HG03060 (cell line): ENCODE measurements around the gene USP7.
"Not testable (repeated sequence)": the region's sequence is repeated elsewhere in the genome, so short reads cannot be mapped to it uniquely, and the experiment has no call there.

Source experiments
- ATAC-seq: cut with Tn5 transposase; IDR thresholded peaks from one replicate; pipeline ENCODE4 v1.9.1; 2021; ENCODE audit warnings: low read depth, moderate number of reproducible peaks; ENCODE audit not compliant: unreplicated experiment

USP7 gene

DNA sequence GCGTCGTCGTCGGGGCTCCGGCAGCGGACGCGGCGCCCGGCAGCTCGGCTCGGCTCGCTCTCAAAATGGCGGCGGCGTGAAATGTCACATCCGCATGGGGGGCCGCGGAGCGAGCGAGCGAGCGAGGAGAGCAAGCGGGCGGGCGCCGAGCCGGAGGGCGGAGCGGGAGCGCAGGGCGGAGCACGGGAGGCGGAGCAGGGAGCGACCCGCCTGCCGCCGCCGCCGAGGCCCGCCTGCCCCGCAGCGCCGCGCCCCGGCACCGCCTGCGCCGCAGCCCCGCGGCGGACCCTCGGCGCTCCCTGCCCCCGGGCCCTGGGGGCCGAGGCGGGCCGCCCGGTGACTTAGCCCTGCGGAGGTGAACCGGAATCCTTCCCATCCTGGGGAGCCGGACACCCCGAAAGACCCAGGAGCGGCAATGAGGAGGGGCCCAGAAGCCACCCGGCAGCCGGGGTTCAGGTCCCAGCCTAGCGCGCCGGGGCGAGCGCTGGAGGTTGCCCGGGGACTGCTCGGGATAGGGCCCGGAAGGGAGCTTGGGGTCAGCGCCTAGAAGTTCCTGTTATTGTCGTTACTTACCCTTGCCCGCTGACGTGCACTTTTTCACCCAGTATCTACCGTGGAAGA lies at the start of gene USP7:
USP7 (minus strand) TSS at position 86 of the 621 bp plus-strand sequence. CDS start 621 bp downstream, outside the sequence.
- ATAC-seq, result peak; percentile 44

DNA sequence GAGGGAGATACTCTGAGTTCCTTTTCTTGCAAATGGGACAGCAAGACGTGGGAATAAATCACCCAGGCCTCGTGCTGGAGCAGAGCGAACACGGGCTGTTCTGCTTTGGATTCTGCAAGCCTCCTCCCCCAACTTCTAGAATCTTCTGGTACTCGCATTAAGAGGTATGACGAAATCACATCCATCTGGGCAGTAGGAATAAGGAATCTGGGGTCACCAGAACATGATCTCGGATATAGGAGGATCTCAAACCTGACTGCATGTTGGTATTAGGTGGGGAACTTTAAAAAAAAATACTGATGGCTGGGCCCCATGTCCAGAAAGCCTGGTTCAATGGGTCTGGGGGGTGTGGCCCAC lies 49.8 kb upstream of the USP7 start:
- no peak for ATAC-seq

DNA sequence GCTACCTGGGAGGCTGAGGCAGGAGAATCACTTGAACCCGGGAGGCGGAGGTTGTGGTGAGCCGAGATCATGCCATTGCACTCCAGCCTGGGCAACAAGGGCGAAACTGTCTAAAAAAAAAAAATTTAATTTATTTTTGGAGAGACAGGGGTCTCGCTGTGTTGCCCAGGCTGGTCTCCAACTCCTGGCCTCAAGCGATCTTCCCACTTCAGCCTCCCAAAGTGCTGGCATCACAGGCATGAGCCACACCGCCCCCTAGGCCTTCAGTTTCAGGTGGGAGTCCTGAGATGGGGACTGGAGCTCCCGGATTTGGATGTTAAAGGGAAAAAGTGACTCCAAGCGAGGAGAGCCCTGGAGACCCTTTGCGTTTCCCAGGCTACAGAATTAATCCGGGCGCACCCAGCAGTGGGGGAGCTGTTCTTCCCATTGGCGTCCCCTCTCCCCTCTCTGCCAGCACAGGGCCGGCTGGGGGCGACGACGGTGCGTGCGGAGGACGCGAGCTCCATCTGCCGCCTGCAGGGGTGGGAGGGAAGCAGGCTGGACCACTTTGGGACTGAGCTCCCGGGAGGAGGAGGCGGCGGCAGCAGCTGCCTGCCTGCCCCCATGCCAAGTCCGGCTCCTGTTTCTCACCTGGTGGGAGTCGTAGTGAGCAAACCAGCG lies 49.3 kb upstream of the USP7 start:
- ATAC-seq, result no peak

DNA sequence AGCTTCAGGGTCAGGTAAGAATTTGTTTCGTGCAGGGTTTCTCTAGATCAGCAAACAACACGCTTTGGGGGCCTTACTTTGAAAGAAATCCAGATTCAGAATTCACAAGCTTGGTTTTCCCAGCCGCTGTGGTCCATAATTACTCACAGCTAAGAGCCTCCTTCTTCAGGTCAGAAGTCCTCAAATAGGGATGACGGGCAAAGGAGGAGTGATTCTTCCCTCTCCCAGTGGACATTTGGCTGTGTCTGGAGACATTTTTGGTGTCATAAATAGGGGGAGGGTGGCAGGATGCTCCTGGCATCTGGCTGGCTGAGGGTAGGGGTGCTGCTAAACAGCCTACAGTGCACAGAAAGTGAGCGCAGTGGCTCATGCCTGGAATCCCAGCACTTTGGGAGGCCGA lies 48.6 kb upstream of the USP7 start:
- no peak for ATAC-seq

DNA sequence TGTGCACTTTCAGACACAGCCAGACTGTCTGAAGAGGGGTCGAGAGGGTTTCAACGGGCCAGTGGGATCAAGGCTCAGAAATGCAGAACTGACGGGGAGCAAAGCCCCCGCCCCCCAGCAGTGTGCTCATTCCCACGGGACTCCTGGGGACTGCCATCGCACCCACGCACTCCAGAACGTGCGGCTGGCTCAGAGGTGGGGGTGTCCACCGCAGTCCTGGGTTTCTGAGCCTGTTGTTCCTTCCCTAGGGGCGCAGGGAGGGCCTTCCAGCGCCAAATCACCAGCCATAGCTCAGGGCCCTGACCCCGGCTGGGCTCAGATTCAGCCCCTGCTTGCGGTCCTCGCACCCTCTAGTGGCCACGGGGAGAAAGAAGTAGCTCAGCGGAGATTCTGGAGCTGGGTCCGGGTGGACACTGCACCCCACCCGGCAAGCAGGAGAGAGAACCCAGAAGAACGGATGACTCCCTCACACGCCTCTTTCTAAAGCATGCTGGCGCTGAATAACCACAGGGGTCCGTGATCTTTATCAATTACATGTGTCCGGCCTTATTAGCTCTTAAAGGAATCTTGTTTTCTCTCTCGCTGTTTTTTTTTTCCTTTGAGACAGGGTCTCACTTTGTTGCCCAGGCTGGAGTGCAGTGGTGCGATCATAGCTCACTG lies 45.0 kb upstream of the USP7 start:
- ATAC-seq, result no peak

DNA sequence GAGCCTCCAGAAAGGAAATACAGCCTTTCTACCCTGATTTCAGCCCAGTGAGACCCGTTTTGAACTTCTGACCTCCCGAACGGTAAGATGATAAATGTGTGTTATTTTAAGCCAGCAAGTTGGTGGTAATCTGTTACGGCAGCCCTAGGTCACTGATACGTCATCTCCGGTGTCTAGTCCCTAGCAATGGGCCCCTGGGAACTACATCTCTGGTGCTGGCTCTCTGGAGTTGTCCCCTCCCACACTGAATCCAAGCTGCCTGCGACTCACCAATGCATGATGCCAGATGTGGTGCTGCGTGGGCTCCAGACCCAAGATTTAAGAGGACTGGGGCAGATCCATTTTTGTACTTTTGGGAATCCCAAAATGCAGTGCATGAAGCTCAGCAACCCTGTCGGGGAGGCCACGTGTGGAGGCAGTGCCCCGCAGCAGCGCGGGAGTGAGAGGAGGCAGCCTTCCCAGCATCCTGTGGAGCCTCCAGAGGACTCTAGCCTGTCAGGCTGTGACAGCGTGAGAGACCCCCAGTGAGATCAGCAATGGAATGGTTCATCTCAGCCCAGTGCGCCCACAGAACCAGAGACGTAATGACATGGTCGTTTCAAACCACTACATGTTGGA lies 43.6 kb upstream of the USP7 start:
- no peak for ATAC-seq

DNA sequence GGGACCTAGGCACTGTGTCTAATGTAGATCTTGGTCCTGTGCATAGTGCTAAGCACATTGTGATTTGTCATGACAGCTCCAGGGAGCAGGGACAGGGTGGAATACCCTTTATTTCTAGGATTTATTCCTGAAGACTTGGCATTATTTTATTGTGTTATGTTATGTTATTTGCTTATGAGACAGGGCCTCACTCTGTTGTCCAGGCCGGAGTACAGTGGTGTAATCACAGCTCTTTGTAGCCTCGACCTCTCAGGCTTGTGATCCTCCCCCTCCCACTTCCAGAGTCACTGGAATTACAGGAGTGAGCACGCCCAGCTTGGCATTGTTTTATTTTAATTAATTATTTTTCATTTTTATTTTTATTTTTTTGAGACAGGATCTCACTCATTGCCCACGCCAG lies 40.5 kb upstream of the USP7 start:
- no peak for ATAC-seq

DNA sequence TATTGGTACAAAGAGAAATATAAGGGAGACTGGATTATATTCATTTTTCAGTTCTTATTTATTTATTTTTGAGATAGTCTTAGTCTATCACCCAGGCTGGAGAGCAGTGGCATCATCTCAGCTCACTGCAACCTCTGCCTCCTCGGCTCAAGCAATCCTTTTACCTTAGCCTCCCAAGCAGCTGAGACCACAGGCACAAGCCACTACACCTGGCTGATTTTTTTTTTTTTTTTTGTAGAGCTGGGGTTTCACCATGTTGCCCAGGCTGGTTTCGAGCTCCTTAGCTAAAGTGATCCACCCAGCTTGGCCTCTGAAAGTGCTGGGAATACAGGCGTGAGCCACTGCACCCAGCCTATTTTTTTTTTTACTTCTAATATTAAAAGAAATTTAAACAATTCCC lies 40.1 kb upstream of the USP7 start:
- ATAC-seq, result no peak

DNA sequence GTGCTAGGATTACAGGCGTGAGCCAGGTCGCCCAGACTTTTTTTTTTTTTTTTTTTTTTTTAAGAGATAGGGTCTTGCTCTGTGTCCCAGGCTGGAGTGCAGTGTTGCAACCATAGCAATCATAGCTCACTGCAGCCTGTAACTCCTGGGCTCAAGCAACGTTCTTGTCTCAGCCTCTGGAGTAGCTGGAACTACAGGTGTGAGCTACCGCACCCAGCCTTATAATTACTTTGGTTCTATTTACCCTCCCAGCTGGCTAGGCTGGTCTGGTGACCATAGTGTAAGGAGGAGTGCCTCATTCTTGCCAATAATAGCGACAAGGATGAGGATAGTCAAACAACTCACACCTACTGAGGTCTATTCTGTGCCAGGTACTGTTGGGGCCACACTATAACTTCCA lies 39.6 kb upstream of the USP7 start:
- ATAC-seq, result no peak

DNA sequence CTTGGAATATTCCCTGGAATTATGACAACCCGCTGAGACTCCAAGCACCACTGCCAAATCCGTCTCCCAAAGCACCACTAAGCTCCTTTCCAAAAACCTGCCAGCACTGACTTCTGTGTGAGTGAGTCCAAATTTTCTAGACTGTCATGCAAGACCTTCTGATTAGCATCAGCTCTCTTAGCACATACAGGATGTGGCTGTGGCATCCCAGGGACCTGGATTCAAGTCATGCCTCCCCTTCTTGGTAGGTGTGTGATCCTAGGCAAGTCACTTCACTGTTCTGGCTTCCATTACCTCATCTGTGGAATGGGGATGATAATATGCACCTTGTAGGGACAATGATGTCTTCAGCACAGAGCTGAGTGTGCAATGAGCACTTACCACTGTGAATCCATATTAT lies 38.3 kb upstream of the USP7 start:
- ATAC-seq, result no peak

DNA sequence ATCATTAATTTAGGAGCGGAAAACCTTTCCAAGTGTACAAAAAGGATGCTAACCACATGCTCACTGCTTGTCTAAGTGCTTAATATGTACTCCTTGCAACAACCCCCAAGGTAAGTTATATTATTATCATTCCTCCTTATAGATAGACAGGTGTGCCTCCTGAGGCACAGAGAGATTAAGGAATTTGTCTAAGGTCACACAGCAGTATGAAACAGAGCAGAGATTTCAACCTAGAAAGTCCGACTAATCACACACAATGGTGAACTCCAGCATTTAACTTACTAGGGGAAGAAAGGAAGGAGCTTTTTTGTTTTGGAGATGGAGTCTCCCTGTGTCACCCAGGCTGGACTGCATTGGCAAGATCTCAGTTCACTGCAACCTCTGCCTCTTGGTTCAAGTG lies 37.0 kb upstream of the USP7 start:
- no peak for ATAC-seq

DNA sequence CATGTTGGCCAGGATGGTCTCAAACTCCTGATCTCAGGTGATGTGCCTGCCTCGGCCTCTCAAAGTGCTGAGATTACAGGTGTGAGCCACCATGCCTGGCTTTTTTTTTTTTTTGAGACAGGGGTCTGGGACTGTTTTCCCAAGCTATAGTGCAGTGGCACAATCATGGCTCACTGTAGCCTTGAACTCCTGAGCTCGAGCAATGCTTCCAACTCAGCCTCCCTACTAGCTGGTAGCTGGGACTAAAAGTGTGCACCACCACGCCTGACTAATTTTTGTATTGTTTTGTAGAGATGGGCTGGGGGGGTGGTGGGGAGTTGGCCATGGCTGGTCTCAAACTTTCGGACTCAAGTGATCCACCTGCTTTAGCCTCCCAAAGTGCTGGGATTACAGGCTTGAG lies 36.1 kb upstream of the USP7 start:
- ATAC-seq, result no peak

DNA sequence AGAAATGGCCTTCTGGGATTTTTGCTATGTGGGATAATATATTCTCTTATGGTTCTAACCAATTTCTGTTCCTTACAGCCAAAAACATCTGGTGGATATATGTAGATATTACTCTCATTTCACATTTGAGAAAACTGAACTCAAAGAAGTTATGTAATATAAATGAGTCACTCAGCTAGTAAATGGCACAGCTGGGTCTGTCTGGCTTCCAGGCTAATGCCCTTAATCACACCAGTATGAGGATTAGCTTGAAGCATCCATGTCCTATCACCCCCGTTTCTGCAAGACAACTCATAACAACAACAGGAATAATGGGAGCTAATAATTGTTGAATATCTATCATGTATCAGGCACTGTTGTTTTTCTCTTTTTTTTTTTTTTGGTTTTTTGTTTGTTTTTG lies 34.4 kb upstream of the USP7 start:
- ATAC-seq, result no peak

DNA sequence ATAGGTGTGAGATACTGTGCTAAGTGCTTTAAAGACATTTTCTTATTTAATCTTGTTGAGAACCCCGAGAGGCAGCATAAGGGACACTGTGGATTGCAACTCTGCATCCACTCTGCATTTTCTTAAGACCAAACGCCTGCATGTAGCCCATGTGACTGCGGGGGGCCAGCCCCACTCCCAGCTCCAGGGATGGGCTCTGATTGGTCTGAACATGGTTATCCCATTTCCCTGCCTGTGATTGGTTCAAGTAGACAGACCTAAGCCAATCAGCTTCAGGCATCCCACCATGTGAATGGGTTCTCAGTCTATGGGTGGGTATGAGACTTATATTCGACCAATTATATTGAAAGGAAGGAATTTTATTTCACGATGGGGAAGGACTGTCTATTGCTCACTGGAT lies 33.2 kb upstream of the USP7 start:
- ATAC-seq, result no peak

DNA sequence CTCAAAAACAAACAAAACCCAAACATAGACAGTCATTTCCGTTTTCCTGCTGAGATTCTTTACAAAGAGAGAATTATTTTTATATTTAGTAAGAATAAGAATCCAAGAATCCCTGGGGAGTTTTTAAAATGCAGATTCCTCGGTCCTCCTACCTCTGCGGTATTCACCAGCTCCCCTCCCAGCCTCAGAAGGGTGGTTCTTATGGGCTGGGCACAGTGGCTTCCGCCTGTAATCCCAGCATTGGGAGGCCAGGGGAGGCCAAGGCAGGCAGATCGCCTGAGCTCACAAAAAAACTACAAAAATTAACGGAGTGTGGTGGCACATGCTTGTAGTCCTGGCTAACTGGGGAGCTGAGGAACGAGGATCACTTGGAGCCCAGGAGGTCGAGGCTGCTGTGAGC lies 26.7 kb upstream of the USP7 start:
- ATAC-seq, result no peak

DNA sequence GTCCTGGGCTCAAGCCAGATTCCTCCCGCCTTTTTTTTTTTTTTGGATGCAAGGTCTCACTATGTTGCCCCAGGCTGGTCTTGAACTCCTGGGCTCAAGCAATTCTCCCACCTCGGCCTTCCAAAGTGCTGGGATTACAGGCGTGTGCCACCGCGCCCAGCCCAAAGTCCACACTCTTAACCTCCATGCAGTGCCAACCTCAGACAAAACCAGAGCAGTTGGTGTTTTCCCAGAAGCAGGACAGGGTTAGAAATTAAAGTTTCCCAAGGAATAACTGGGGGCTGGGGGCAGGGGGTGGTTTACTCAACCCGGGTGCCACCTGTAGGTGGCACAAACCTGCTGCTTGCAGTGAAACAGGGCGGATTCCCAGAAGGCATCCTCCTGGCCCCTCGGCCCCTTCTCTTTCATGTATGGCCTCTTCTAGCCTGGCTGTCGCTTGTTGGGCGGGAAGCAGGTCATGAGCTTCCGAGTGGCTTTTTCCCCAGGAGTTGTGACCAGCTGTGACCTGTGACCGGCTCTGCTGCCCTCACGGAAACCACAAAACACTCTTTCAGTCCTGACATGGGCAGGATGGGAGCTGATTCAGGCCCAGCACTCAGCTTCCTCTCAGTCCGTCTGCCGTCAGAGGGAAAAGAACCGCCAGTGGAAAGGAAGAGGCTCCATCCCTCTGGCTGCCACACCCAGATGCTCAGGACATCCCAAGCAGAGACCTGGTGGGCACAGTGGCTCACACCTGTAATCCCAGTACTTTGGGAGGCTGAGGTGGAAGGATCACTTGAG lies 25.6 kb upstream of the USP7 start:
- no peak for ATAC-seq

DNA sequence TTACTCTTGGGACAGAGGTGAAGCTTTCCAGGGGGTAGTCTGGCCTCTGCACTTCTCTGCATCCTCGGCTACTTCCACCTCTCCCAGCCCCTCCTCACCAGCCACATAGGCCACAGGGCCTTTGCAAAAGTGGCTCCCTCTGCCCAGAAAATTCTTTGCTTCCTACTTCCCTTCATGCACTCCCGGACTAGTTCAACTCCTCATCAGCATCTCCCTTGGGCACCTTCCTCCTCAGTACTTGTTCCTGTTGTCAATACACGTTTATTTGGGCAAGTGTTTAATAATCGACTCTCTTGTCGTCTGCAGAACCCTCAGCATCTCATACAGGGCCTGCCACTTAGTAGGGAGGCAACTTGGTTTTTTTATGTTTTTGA lies 23.1 kb upstream of the USP7 start:
- ATAC-seq, result no peak

DNA sequence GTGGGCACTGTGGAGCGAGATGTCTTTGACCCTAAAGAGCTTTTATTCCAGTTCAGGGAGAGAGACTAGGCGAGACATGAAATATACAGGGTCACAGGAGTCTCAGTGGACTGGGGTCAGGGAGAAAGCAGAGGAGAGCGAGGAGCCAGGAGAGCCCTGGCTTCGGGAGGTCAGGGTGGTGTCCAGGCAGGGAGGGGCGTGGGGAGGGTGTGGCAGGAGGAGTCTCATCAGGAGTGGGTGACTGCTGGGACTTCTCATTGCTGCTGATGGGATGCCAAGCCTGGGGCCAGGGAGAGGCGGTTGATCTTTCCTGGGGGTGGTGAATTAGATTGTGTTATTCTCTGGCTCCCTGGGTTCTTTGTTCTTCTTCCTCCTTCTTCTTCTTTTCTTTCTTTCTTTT lies 22.4 kb upstream of the USP7 start:
- no peak for ATAC-seq

DNA sequence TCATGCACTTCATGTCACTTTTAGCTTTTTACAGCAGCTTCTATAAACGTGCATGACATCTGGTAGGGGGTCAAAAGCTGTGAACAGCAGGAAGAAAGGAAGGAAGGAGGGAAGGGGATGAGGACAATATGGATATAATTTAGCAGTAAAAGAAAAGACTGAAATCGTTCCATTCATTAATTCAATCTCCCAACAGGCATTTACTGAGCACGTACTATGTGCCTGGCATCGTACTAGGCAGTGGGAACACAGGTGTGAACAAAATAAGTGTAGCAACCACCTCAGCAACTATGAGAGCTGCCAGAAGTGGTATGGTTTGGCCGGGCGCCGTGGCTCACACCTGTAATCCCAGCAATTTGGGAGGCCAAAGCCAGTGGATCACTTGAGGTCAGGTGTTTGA lies 19.1 kb upstream of the USP7 start:
- ATAC-seq, result no peak

DNA sequence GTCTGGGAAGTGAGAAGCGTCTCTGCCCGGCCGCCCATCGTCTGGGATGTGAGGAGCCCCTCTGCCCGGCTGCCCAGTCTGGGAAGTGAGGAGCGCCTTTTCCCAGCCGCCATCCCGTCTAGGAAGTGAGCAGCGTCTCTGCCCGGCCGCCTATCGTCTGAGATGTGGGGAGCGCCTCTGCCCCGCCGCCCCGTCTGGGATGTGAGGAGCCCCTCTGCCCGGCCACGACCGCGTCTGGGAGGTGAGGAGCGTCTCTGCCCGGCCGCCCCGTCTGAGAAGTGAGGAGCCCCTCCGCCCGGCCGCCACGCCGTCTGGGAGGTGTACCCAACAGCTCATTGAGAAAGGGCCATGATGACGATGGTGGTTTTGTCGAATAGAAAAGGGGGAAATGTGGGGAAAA lies 18.2 kb upstream of the USP7 start:
- ATAC-seq, result not testable (repeated sequence)

DNA sequence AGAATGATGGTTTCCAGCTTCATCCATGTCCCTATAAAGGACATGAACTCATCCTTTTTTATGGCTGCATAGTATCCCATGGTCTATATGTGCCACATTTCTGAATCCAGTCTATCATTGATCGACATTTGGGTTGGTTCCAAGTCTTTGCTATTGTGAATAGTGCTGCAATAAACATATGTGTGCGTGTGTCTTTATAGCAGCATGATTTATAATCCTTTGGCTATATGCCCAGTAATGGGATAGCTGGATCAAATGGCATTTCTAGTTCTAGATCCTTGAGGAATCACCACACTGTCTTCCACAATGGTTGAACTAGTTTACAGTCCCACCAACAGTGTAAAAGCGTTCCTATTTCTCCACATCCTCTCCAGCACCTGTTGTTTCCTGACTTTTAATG lies 12.5 kb upstream of the USP7 start:
- not testable (repeated sequence) for ATAC-seq
